Subcutaneous abdominal adipose tissue (tissue), 5 donors: Measurements from ENCODE around the gene CCT4.

Source experiments
- H3K27ac ChIP-seq: one replicate; pipeline ENCODE4 v1.7.0; 2013; ENCODE audit warnings: low read depth, mild to moderate bottlenecking, inconsistent platforms, low read length, moderate library complexity
- H3K27me3 ChIP-seq, 5 donors: one replicate each; pipeline ENCODE4 v1.7.0; 2013; ENCODE audit warnings: low read length in 5 of 5, inconsistent platforms in 1 of 5; ENCODE audit not compliant: control insufficient read depth in 5 of 5, insufficient read depth in 4 of 5
- H3K36me3 ChIP-seq, 5 donors: one replicate each; pipeline ENCODE4 v1.7.0; 2013; ENCODE audit warnings: low read length in 5 of 5; ENCODE audit not compliant: control insufficient read depth in 5 of 5, insufficient read depth in 5 of 5
- H3K4me1 ChIP-seq, 5 donors: one replicate each; pipeline ENCODE4 v1.7.0; 2013; ENCODE audit warnings: low read length in 5 of 5, mild to moderate bottlenecking in 3 of 5, moderate library complexity in 1 of 5; ENCODE audit not compliant: control insufficient read depth in 5 of 5, insufficient read depth in 5 of 5
- H3K4me3 ChIP-seq, 5 donors: one replicate each; pipeline ENCODE4 v1.7.0; 2013; ENCODE audit warnings: low read length in 5 of 5, low read depth in 1 of 5
- H3K9ac ChIP-seq, 5 donors: one replicate each; pipeline ENCODE4 v1.7.0; 2013; ENCODE audit warnings: low read length in 5 of 5, mild to moderate bottlenecking in 4 of 5, moderate library complexity in 3 of 5
- H3K9me3 ChIP-seq, 5 donors: one replicate each; pipeline ENCODE4 v1.7.0; 2013; ENCODE audit warnings: low read length in 5 of 5; ENCODE audit not compliant: control insufficient read depth in 5 of 5
- donor health status: healthy.
- donor health status: healthy.
- donor health status: healthy.
- donor health status: healthy.
- donor health status: healthy.

The CCT4 gene, protein sequence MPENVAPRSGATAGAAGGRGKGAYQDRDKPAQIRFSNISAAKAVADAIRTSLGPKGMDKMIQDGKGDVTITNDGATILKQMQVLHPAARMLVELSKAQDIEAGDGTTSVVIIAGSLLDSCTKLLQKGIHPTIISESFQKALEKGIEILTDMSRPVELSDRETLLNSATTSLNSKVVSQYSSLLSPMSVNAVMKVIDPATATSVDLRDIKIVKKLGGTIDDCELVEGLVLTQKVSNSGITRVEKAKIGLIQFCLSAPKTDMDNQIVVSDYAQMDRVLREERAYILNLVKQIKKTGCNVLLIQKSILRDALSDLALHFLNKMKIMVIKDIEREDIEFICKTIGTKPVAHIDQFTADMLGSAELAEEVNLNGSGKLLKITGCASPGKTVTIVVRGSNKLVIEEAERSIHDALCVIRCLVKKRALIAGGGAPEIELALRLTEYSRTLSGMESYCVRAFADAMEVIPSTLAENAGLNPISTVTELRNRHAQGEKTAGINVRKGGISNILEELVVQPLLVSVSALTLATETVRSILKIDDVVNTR

GRCh38 chr2:61888267-61889055 lies at the start of gene CCT4:
Gene CCT4 (minus strand): TSS chr2:61888656. CDS start chr2:61888507, 149 bp downstream.
- H3K9ac ChIP-seq, result peak within 1 kb of the TSS; percentile 97 to 100 (median 99)
- peak within 1 kb of the TSS; percentile 97 for H3K27ac ChIP-seq
- H3K4me1 ChIP-seq, result peaks cover 2 to 26% (median 23%) of the 10 kb centered on the region in 5 donors
- H3K36me3 ChIP-seq, result peaks cover under 1 to 15% (median 12%) of the 10 kb centered on the region in 5 donors
- H3K4me3 ChIP-seq, result peak within 1 kb of the TSS; percentile 87 to 99 (median 96)
- H3K9me3 ChIP-seq, result no peaks in the 10 kb centered on the region
- no peaks in the 10 kb centered on the region for H3K27me3 ChIP-seq

DNA sequence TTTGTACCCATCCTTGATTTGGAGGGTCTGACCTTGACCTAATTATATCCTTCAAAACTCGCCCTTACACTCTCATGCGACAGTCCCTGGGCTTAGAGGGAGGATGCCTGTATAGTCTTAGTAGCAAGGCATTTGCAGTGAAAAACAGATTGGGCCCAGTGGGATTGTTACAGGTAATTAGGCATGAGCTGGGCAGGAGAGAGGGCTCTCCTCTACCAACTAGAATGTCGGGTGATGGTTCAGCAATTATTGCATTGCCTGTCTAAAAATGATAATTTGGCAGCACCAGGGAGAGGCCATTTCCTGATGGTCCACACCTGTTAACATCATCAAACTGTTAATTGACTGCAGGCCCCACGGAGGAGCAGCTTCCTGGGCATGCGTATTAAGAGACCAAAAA lies 49.4 kb upstream of the CCT4 start:
- Histone ChIP-seq H3K9me3 (peaks cover 0 to 4% (median 3%) of the 10 kb centered on the region in 5 donors), H3K27ac (no peak overlapping the region), H3K9ac (no peak overlapping the region), H3K36me3 (peaks cover 0 to 4% (median 0%) of the 10 kb centered on the region in 5 donors), H3K4me3 (no peak overlapping the region), H3K27me3 (no peaks in the 10 kb centered on the region), H3K4me1 (peaks cover 0 to 11% (median 6%) of the 10 kb centered on the region in 5 donors)

- H3K4me1 ChIP-seq, result peaks cover 0 to 11% (median 6%) of the 10 kb centered on the region in 5 donors
- no peak overlapping the region for H3K9ac ChIP-seq
- H3K27ac ChIP-seq, result no peak overlapping the region
- no peaks in the 10 kb centered on the region for H3K27me3 ChIP-seq
- H3K36me3 ChIP-seq, result peaks cover 0 to 9% (median 0%) of the 10 kb centered on the region in 5 donors
- peaks cover 0 to 9% (median 7%) of the 10 kb centered on the region in 5 donors for H3K9me3 ChIP-seq
- no peak overlapping the region for H3K4me3 ChIP-seq
Measured at GRCh38 chr2:61937098-61937497, 48.6 kb upstream of the CCT4 start.

- Histone ChIP-seq H3K4me1 (no peaks in the 10 kb centered on the region), H3K36me3 (peaks cover 0 to 7% (median 0%) of the 10 kb centered on the region in 5 donors), H3K27ac (no peak overlapping the region), H3K27me3 (no peaks in the 10 kb centered on the region), H3K4me3 (no peak overlapping the region), H3K9ac (no peak overlapping the region), H3K9me3 (peaks cover 0 to 9% (median 7%) of the 10 kb centered on the region in 5 donors)
Measured at GRCh38 chr2:61928826-61929461, 40.5 kb upstream of the CCT4 start.

- no peaks in the 10 kb centered on the region for H3K9me3 ChIP-seq
- no peak overlapping the region for H3K27ac ChIP-seq
- no peak overlapping the region for H3K4me3 ChIP-seq
- H3K4me1 ChIP-seq, result no peaks in the 10 kb centered on the region
- peaks cover 0 to 3% (median 0%) of the 10 kb centered on the region in 5 donors for H3K36me3 ChIP-seq
- H3K9ac ChIP-seq, result no peak overlapping the region
- H3K27me3 ChIP-seq, result no peaks in the 10 kb centered on the region
Measured at GRCh38 chr2:61926531-61927477, 38.3 kb upstream of the CCT4 start.

- Histone ChIP-seq H3K9ac (no peak overlapping the region), H3K27ac (no peak overlapping the region), H3K9me3 (no peaks in the 10 kb centered on the region)
Measured at GRCh38 chr2:61924895-61925663, 36.6 kb upstream of the CCT4 start.

DNA sequence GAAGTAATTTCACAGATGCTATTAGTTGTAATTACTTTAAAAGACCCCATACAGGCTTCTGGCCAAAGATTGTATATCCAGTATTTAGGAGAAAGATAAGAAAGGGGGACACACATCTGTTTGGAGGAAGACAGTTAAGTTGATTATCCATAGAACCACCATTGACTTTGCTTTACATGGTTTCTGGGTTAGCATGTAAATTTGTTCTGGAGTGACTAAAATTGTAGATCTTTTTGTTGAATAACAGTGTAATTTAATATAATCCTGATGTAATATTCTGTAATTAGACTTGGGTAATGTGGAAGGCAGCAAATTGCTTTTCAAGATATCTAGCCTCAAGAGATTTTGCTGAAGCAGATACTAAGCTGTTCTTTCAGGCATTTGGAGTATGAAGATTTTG lies 34.3 kb upstream of the CCT4 start:
- no peak overlapping the region for H3K4me3 ChIP-seq
- peaks cover 0 to 10% (median 3%) of the 10 kb centered on the region in 5 donors for H3K36me3 ChIP-seq
- H3K9ac ChIP-seq, result no peak overlapping the region
- H3K27me3 ChIP-seq, result no peaks in the 10 kb centered on the region
- no peaks in the 10 kb centered on the region for H3K9me3 ChIP-seq
- H3K4me1 ChIP-seq, result peaks cover 0 to 6% (median 3%) of the 10 kb centered on the region in 5 donors
- H3K27ac ChIP-seq, result no peak overlapping the region

More at GRCh38 chr2:61924895-61925663, 36.6 kb upstream of the CCT4 start:
- H3K4me3 ChIP-seq, result no peak overlapping the region
- H3K27me3 ChIP-seq, result no peaks in the 10 kb centered on the region
- peaks cover 0 to 3% (median under 1%) of the 10 kb centered on the region in 5 donors for H3K36me3 ChIP-seq
- no peaks in the 10 kb centered on the region for H3K4me1 ChIP-seq

GRCh38 chr2:61920548-61920947 lies 32.1 kb upstream of the CCT4 start:
- no peak overlapping the region for H3K9ac ChIP-seq
- H3K27ac ChIP-seq, result no peak overlapping the region
- H3K9me3 ChIP-seq, result no peaks in the 10 kb centered on the region
- H3K4me1 ChIP-seq, result peaks cover 0 to 6% (median 3%) of the 10 kb centered on the region in 5 donors
- peaks cover 0 to 7% (median 3%) of the 10 kb centered on the region in 5 donors for H3K36me3 ChIP-seq
- no peaks in the 10 kb centered on the region for H3K27me3 ChIP-seq
- H3K4me3 ChIP-seq, result no peak overlapping the region
